ENCODE results near the gene TGFBR3L.

DNA sequence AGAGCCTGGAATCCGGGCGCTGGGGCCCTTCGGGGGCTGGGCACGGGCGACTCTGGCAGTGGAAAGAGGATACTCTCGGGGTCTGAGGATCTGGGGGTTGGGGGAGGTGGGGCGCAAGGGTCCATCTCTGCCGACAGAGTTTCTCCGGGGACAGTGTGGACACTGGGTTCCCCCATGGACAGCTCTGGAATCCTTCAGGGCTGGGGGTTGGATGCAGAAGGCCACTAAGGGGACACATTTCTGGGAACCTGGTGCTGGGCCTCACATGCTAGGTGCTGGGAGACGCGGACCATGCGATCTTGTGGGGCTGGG, 2.3 kb downstream of the TGFBR3L start:
- TF ChIP-seq ZNF146 (tag by site-specific recombination; IDR thresholded peaks at IDR 0.05), result no peak
- TF ChIP-seq, protein P1, sequence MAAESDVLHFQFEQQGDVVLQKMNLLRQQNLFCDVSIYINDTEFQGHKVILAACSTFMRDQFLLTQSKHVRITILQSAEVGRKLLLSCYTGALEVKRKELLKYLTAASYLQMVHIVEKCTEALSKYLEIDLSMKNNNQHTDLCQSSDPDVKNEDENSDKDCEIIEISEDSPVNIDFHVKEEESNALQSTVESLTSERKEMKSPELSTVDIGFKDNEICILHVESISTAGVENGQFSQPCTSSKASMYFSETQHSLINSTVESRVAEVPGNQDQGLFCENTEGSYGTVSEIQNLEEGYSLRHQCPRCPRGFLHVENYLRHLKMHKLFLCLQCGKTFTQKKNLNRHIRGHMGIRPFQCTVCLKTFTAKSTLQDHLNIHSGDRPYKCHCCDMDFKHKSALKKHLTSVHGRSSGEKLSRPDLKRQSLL (tag by site-specific recombination; IDR thresholded peaks at IDR 0.05), result no peak
- TF ChIP-seq PRDM1 (tag by site-specific recombination; IDR thresholded peaks at IDR 0.05), result no peak
- TF ChIP-seq ZNF670 (tag by site-specific recombination; IDR thresholded peaks at IDR 0.05; ENCODE audit: low read depth), result no peak
- no peak for TF ChIP-seq BCL11A (tag by site-specific recombination; IDR thresholded peaks at IDR 0.05; ENCODE audit: low read depth)
- TF ChIP-seq HOXA7 (CRISPR knock-in tag; IDR thresholded peaks at IDR 0.05; ENCODE audit: borderline replicate concordance), result no peak
- no peak for TF ChIP-seq YY1 (tag by site-specific recombination; IDR thresholded peaks at IDR 0.05)
- TF ChIP-seq TSHZ1 (tag by site-specific recombination; IDR thresholded peaks at IDR 0.05; ENCODE audit: borderline replicate concordance), result no peak
- no peak for TF ChIP-seq ZNF140 (tag by site-specific recombination; IDR thresholded peaks at IDR 0.05)
- TF ChIP-seq ZNF398 (tag by site-specific recombination; IDR thresholded peaks at IDR 0.05), result no peak
- TF ChIP-seq ZNF704 (tag by site-specific recombination; IDR thresholded peaks at IDR 0.05), result no peak
- TF ChIP-seq ZNF555 (tag by site-specific recombination; conservative IDR thresholded peaks at IDR 0.05), result no peak
- TF ChIP-seq, protein P2, sequence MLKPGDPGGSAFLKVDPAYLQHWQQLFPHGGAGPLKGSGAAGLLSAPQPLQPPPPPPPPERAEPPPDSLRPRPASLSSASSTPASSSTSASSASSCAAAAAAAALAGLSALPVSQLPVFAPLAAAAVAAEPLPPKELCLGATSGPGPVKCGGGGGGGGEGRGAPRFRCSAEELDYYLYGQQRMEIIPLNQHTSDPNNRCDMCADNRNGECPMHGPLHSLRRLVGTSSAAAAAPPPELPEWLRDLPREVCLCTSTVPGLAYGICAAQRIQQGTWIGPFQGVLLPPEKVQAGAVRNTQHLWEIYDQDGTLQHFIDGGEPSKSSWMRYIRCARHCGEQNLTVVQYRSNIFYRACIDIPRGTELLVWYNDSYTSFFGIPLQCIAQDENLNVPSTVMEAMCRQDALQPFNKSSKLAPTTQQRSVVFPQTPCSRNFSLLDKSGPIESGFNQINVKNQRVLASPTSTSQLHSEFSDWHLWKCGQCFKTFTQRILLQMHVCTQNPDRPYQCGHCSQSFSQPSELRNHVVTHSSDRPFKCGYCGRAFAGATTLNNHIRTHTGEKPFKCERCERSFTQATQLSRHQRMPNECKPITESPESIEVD (tag by site-specific recombination; IDR thresholded peaks at IDR 0.05), result no peak
